ENCODE results near the gene SRP14.
"Not testable (repeated sequence)": the region's sequence is repeated elsewhere in the genome, so short reads cannot be mapped to it uniquely, and the experiment has no call there.

Gene SRP14

GRCh38 chr15:40028193-40028592, 10.8 kb downstream of the SRP14 start:
- no peak for DNase-seq

DNA sequence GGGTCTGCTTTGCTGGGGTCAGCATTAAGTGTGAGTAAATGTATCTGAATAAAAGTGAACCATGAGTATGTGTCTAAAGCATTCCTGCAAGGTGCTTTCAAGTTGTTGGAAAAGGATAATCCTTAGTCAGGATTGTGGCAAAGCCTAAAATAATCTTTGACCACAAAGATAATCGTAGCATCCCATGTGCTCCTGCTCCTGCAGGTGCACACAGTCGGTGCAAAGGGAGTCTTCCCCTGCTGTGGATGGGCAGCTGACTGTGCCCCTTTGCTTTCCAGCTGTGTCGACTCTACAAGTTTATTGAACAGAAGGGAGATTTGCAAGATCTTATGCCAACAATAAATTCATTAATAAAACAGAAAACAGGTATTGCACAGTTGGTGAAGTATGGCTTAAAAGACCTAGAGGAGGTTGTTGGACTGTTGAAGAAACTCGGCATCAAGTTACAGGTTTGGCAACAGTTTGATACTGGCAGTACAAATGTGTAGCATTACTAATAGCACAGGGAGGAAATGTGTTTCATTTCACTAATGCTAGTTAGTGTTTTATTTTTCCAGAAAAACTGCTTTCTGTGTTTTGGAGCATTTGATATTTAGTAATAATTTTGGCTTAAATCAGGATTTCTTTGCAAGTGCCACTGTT, 22.6 kb downstream of the SRP14 start:
- DNase-seq, result no peak

GRCh38 chr15:40014390-40014789, 24.6 kb downstream of the SRP14 start:
- DNase-seq, result no peak

GRCh38 chr15:40013372-40013771, 25.6 kb downstream of the SRP14 start:
- not testable (repeated sequence) for DNase-seq

DNA sequence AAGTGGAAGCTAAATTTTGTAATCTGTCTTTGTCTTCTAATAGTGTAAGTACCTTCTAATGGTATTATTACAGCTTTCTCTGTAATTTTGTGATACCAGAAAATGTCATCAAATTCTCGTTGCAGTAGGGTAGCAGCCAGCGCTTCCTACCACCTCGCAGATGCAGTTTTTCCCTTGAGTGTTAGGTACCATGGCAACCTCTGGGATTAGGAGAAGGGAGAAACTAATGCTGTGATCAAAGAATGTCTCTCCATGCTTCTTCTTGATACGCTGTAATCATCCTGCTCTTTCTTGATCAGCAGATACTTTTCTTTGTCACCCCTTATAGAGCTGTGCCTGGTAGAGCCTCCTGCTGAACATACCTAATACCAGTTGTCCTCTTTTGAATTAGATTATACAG, 27.7 kb downstream of the SRP14 start:
- no peak for DNase-seq

- DNase-seq, result no peak
These were observed 28.3 kb downstream of the SRP14 start for GRCh38 chr15:40010686-40011085.

DNA sequence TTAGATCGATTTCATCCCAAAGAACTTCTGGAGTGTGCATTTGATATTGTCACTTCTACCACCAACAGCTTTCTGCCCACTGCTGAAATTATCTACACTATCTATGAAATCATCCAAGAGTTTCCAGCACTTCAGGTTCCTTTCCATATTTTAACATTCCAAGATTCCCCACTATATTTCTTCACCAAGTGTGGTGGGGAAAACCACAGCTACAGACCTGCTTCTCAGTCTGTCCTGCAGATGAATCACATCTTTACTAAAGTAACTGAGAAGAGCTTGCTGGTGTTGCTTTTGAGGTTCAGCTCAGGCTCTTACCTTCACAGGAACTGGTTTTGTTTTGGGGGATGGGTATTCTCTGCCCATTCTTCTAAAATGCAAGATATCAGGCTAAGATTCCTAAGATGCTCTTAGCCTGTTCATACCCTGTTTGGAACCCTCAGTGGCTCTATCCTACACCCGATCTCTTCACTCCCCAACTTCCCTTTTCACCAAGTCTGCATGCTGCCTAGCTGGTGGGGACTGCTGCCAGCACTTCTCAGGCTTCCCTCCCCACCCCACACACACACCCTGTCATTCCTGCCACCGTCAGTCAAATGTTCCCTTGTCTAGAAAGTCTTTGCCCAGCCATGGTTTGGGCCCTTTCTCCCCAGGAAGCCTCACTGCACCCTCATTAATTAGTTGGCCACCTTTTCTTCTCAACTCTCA, 30.8 kb downstream of the SRP14 start:
- DNase-seq, result no peak

DNA sequence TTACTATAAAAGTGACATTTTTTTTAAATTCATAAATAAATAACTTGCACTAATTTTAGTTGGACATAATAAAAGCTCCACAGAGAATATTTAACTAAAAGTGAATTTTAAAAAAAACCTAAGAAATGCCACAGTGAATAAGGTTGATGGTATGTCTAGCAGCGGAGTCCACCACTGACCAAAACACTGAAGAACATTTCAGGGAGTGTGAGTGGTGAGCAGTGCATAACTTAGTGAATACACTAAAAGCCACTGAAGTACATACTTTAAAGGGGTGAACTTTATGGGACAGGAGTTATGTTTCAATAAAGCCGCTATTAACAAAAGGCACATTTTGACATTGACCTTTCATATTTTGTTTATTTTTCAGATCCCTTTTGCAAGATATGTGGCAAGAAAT, 32.3 kb downstream of the SRP14 start:
- DNase-seq, result no peak

GRCh38 chr15:40006003-40006402, 33.0 kb downstream of the SRP14 start:
- no peak for DNase-seq

- DNase-seq, result no peak
These were observed 35.7 kb downstream of the SRP14 start for GRCh38 chr15:40003116-40003916.

DNA sequence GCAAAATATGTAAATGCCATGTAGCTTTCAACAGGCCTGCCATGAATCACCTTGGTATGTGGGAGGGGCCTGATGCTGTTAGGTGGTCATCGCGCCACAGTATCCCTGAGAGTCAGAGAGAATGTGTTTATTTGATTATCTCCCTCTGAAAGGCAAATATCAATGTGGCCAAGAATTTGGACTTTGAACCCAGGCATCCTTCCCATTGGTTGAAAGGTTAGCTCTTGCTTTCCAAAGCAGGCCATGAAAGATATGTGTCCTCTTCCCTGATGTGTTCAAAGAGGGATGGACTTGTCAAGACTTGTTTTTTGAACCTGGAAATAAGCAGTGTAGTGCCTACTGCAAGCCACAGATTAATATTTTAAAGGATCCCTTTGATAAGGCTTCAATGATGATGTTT, 36.7 kb downstream of the SRP14 start:
- no peak for DNase-seq

GRCh38 chr15:39999538-40000200, 39.3 kb downstream of the SRP14 start:
- DNase-seq, result no peak

- no peak for DNase-seq
These were observed 40.4 kb downstream of the SRP14 start for GRCh38 chr15:39998511-39999077.

DNA sequence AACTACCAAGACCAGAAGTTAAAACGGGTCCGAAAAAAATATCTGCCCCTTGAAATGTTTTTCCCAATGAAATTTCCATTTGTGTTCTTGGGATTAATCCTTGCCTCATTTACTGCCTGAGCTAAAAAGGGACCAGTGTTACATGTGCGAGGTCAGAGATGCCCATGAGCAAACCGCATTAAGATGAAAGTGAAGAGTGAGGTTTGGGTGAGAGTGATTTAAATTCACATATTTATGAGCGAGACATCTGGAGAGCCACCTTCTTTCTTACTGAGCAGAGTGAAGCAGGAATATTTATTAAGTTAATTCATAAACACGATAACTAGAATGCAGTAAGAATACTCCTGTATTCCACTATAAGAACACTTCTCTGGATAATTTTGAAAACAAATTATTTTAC, 41.3 kb downstream of the SRP14 start:
- DNase-seq, result no peak

- DNase-seq, result no peak
These were observed 42.0 kb downstream of the SRP14 start for GRCh38 chr15:39997031-39997430.

GRCh38 chr15:39996228-39996627, 42.8 kb downstream of the SRP14 start:
- not testable (repeated sequence) for DNase-seq

GRCh38 chr15:39992953-39993352, 46.0 kb downstream of the SRP14 start:
- DNase-seq, result not testable (repeated sequence)

- DNase-seq, result no peak
These were observed 48.3 kb downstream of the SRP14 start for GRCh38 chr15:39990706-39991105.

GRCh38 chr15:39987821-39988220, 51.2 kb downstream of the SRP14 start:
- no peak for DNase-seq

Data from T-helper 1 cell (primary cell).